ENCODE data around the gene TDRD1. TPM values are rescaled to one million over a fixed set of nuclear protein-coding genes. Genes with fewer than 3 reads are reported as not detected.

TDRD1 gene
- polyA plus RNA-seq, 1 donor from 2014 or later, result not detected

GRCh38 chr10:114207349-114207748, 28.2 kb downstream of the TDRD1 start:
- H3K36me3 ChIP-seq (ENCODE audit: insufficient read depth, low read length), result no peaks in the 10 kb centered on the region
- H3K27me3 ChIP-seq (ENCODE audit: insufficient read depth, low read depth, low read length), result no peaks in the 10 kb centered on the region
- no peak for TF ChIP-seq RAD21 (conservative IDR thresholded peaks at IDR 0.05)
- TF ChIP-seq EP300 (conservative IDR thresholded peaks at IDR 0.05; ENCODE audit: poor library complexity, severe bottlenecking), result no peak
- no peak for TF ChIP-seq POLR2AphosphoS5 (IDR thresholded peaks at IDR 0.05)
- TF ChIP-seq MXI1 (conservative IDR thresholded peaks at IDR 0.05; ENCODE audit: poor library complexity, severe bottlenecking), result no peak

GRCh38 chr10:114208351-114208750, 29.2 kb downstream of the TDRD1 start:
- H4K20me1 ChIP-seq (ENCODE audit: insufficient read depth), result no peaks in the 10 kb centered on the region
- TF ChIP-seq EP300 (conservative IDR thresholded peaks at IDR 0.05; ENCODE audit: poor library complexity, severe bottlenecking) (no peak), POLR2AphosphoS5 (IDR thresholded peaks at IDR 0.05) (no peak), SMC3 (conservative IDR thresholded peaks at IDR 0.05; ENCODE audit: poor library complexity) (no peak), TAF1 (IDR thresholded peaks at IDR 0.05; ENCODE audit: low read depth) (no peak), RAD21 (conservative IDR thresholded peaks at IDR 0.05) (no peak)
- H3F3A ChIP-seq (ENCODE audit: insufficient read depth, low read length, poor library complexity, severe bottlenecking), result no peaks in the 10 kb centered on the region
- H3K27me3 ChIP-seq (ENCODE audit: insufficient read depth, low read depth, low read length), result no peaks in the 10 kb centered on the region
- no peaks in the 10 kb centered on the region for H3K36me3 ChIP-seq (ENCODE audit: insufficient read depth, low read length)
- H3K4me2 ChIP-seq (ENCODE audit: low read length), result no peak overlapping the region
- no peak overlapping the region for H3K27ac ChIP-seq (ENCODE audit: low read length)
- H3K9me2 ChIP-seq (ENCODE audit: insufficient read depth, low read length), result no peaks in the 10 kb centered on the region
- no peaks in the 10 kb centered on the region for H3K9me3 ChIP-seq (ENCODE audit: low read length)
- H3K4me3 ChIP-seq (ENCODE audit: low read length), result no peak overlapping the region
- H3K9ac ChIP-seq (ENCODE audit: low read length), result no peak overlapping the region
- H3K79me2 ChIP-seq (replicated peaks; ENCODE audit: insufficient read depth, low read length), result no peaks in the 10 kb centered on the region
- no peak overlapping the region for H2AFZ ChIP-seq (ENCODE audit: low read depth, low read length)

More at GRCh38 chr10:114207349-114207748, 28.2 kb downstream of the TDRD1 start:
- Histone ChIP-seq H3K27ac (ENCODE audit: low read length) (no peak overlapping the region), H3K9ac (ENCODE audit: low read length) (no peak overlapping the region), H3F3A (ENCODE audit: insufficient read depth, low read length, poor library complexity, severe bottlenecking) (no peaks in the 10 kb centered on the region), H3K79me2 (replicated peaks; ENCODE audit: insufficient read depth, low read length) (no peaks in the 10 kb centered on the region), H3K4me2 (ENCODE audit: low read length) (no peak overlapping the region), H4K20me1 (ENCODE audit: insufficient read depth) (no peaks in the 10 kb centered on the region), H3K9me2 (ENCODE audit: insufficient read depth, low read length) (no peaks in the 10 kb centered on the region), H2AFZ (ENCODE audit: low read depth, low read length) (no peak overlapping the region), H3K9me3 (ENCODE audit: low read length) (no peaks in the 10 kb centered on the region), H3K4me3 (ENCODE audit: low read length) (no peak overlapping the region)

- H3K9me2 ChIP-seq (ENCODE audit: insufficient read depth, low read length), result no peaks in the 10 kb centered on the region
- no peak overlapping the region for H2AFZ ChIP-seq (ENCODE audit: low read depth, low read length)
- H3K79me2 ChIP-seq (replicated peaks; ENCODE audit: insufficient read depth, low read length), result no peaks in the 10 kb centered on the region
- no peak overlapping the region for H3K9ac ChIP-seq (ENCODE audit: low read length)
- H3K27me3 ChIP-seq (ENCODE audit: insufficient read depth, low read depth, low read length), result no peaks in the 10 kb centered on the region
- no peak overlapping the region for H3K4me3 ChIP-seq (ENCODE audit: low read length)
- H3K9me3 ChIP-seq (ENCODE audit: low read length), result no peaks in the 10 kb centered on the region
- H3K4me2 ChIP-seq (ENCODE audit: low read length), result no peak overlapping the region
- no peak overlapping the region for H3K27ac ChIP-seq (ENCODE audit: low read length)
- H4K20me1 ChIP-seq (ENCODE audit: insufficient read depth), result no peaks in the 10 kb centered on the region
- TF ChIP-seq SMC3 (conservative IDR thresholded peaks at IDR 0.05; ENCODE audit: poor library complexity) (no peak), POLR2AphosphoS5 (IDR thresholded peaks at IDR 0.05) (no peak), RAD21 (conservative IDR thresholded peaks at IDR 0.05) (no peak), REST (IDR thresholded peaks at IDR 0.05; ENCODE audit: borderline replicate concordance) (no peak), MXI1 (conservative IDR thresholded peaks at IDR 0.05; ENCODE audit: poor library complexity, severe bottlenecking) (no peak), EZH2 (IDR thresholded peaks at IDR 0.05; ENCODE audit: borderline replicate concordance, insufficient read depth, low read length, poor library complexity, severe bottlenecking) (no peak), TAF1 (IDR thresholded peaks at IDR 0.05; ENCODE audit: low read depth) (no peak), CTCF (IDR thresholded peaks at IDR 0.05; ENCODE audit: poor library complexity, severe bottlenecking) (no peak), EP300 (conservative IDR thresholded peaks at IDR 0.05; ENCODE audit: poor library complexity, severe bottlenecking) (no peak)
- H3F3A ChIP-seq (ENCODE audit: insufficient read depth, low read length, poor library complexity, severe bottlenecking), result no peaks in the 10 kb centered on the region
- H3K36me3 ChIP-seq (ENCODE audit: insufficient read depth, low read length), result no peaks in the 10 kb centered on the region
These were observed 33.0 kb downstream of the TDRD1 start for GRCh38 chr10:114212153-114212552.
